Measurements from ENCODE around the gene CFAP45. TPM values are rescaled to one million over a fixed set of nuclear protein-coding genes. Genes with fewer than 3 reads are reported as not detected.

The CFAP45 gene
- total RNA-seq, 2 donors from 2014 or later = 1.2 to 2.2 TPM

- no peak for DNase-seq (ENCODE audit: low spot score)
- intact Hi-C loops (cut with DNase I) = no loop called here
Observed at GRCh38 chr1:159927849-159928431, 28.0 kb upstream of the CFAP45 start.

GRCh38 chr1:159927211-159927848 is 27.4 kb upstream of the CFAP45 start:
- intact Hi-C loops (cut with DNase I) = no loop called here
- DNase-seq (ENCODE audit: low spot score) = no peak

- DNase-seq (ENCODE audit: low spot score) = no peak
- intact Hi-C loops (cut with DNase I) = no loop called here
Observed at GRCh38 chr1:159925719-159926078, 25.7 kb upstream of the CFAP45 start.

GRCh38 chr1:159924791-159925718 is 25.1 kb upstream of the CFAP45 start, which contains the start of gene TAGLN2:
TSS of gene TAGLN2 (minus strand) at chr1:159925507. CDS start at chr1:159920509, 4,998 bp downstream.
- intact Hi-C loops (cut with DNase I) = no loop called here
- DNase-seq (ENCODE audit: low spot score) = peak; percentile 98

- intact Hi-C loops (cut with DNase I) = no loop called here
- DNase-seq (ENCODE audit: low spot score) = peak; percentile 97
Observed at GRCh38 chr1:159924025-159924790, 24.2 kb upstream of the CFAP45 start.

GRCh38 chr1:159923203-159924024 is 23.4 kb upstream of the CFAP45 start:
- intact Hi-C loops (cut with DNase I) = no loop called here
- DNase-seq (ENCODE audit: low spot score) = peak; percentile 96

- DNase-seq (ENCODE audit: low spot score) = peak; percentile 88
- intact Hi-C loops (cut with DNase I) = no loop called here
Observed at GRCh38 chr1:159922511-159923202, 22.7 kb upstream of the CFAP45 start.

- intact Hi-C loops (cut with DNase I) = no loop called here
- DNase-seq (ENCODE audit: low spot score) = no peak
Observed at GRCh38 chr1:159921700-159922504, 21.9 kb upstream of the CFAP45 start.

- DNase-seq (ENCODE audit: low spot score) = no peak
- intact Hi-C loops (cut with DNase I) = no loop called here
Observed at GRCh38 chr1:159921251-159921650, 21.3 kb upstream of the CFAP45 start.

GRCh38 chr1:159920651-159921050 is 20.7 kb upstream of the CFAP45 start:
- DNase-seq (ENCODE audit: low spot score) = no peak
- intact Hi-C loops (cut with DNase I) = no loop called here

- intact Hi-C loops (cut with DNase I) = no loop called here
- DNase-seq (ENCODE audit: low spot score) = no peak
Observed at GRCh38 chr1:159920202-159920601, 20.2 kb upstream of the CFAP45 start.

- DNase-seq (ENCODE audit: low spot score) = no peak
Observed at GRCh38 chr1:159919236-159919865, 19.4 kb upstream of the CFAP45 start.

GRCh38 chr1:159918352-159919200 is 18.6 kb upstream of the CFAP45 start:
- intact Hi-C loops (cut with DNase I) = no loop called here
- no peak for DNase-seq (ENCODE audit: low spot score)

More at GRCh38 chr1:159919236-159919865, 19.4 kb upstream of the CFAP45 start:
- intact Hi-C loops (cut with DNase I) = no loop called here

- intact Hi-C loops (cut with DNase I) = no loop called here
- peak; percentile 46 for DNase-seq (ENCODE audit: low spot score)
Observed at GRCh38 chr1:159917533-159918351, 17.8 kb upstream of the CFAP45 start.

Data from posterior vena cava (tissue), 2 donors.